Measurements from ENCODE around the gene GALNT4.

The GALNT4 gene

DNA sequence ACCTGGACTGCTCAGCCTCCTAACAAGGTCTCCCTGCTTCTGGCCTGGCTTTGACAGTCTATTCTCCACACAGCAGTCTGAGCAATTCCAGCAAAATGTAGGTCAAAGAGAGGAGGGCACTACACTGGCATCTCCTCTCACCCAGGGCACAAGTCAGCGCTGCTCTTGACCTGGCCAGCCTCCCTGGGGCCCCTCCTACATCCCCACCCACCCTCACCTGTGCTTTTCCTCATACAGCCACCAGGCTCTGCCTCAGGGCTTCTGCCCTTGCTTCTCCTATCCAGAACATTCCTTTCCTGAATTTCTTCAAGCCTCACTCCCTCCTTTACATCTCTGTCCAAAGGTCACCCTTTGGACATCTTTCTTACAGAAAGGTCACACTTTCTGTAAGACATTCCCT is 33.7 kb downstream of the GALNT4 start:
- DNase-seq: no peak

DNA sequence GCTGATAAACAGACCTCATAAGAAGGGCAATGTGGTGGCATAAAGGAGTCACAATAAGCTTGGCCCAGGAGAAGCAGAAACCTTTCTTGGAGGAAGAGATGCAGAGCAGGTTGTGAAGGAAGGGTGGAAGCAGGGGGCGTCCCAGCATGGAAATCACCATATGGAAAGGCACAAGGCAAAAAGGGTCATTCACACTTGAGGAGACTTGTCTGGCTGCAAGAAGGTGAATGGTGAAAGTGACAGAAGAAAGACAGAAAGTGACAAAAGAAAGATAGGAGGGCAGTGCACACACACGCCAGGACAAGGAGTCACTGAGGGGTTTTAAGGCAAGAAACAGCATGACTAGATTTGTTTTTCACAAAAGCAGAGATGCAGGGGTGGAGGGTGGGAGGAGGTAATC is 38.3 kb downstream of the GALNT4 start:
- no peak for DNase-seq

DNA sequence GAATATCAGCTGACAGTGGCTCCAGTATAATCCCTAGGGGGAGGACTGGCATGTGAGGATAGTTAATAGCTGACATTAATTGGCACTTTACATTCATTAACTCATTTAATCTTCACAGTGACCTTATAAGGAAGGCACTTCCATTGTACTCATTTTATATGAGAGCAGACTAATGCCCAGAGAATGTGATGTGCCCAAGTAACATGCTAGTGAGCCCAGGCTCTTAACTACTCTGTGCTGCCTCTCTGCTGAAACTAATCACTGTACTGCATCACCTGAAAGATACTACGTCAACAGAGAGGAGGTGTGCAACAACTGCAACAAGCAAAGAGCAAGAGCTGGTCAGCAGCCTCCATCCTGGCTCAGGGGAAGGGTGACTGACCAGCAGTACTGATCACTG is 40.1 kb downstream of the GALNT4 start:
- no peak for DNase-seq

DNA sequence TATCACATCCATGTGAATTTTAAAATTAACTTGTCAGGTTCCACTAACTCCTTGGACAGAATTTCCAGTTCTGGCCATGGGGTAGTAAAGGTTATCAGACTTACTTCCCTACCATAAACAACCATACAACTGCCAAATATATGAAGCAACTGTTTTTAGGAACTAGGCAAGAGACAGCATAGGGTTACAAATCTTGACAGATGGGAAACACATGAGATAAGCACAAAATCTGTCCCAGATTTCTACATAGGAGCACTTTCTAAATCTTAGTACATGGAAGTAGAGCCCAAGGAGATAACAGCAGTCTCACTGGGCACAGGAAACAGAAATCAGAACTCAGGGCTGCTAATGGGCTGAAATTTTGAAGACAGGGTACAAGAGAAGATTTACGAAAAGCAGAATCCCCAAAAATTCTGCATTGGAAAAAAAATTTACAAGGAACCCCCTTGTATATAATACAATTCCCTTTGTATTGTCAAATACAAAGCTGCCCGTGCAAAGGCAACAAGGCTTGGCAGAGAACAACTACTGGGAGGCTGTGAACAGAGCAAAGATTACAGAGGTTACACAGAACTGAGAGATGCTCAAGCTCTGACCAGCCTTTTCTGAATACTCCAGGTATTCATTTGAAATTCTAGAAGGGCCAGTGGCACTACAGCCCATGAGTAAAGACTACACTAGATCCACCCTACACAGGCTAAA is 43.2 kb downstream of the GALNT4 start:
- no peak for DNase-seq

DNA sequence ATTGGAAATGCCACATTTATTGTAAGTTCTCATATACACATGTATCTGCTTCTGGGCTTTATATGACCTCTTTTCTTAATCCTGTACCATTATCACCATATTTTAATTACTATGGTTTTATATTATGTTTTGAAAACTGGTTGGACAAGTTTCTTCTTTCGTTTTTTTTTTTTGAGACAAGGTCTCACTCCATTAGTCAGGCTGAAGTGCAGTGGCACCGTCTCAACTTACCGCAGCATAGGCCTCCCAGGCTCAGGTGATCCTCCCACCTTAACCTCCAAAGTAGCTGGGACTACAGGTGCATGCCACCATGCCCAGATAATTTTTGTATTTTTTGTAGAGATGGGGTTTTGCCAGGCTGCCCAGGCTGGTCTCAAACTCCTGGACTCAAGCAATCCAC is 44.6 kb downstream of the GALNT4 start:
- DNase-seq: no peak

DNA sequence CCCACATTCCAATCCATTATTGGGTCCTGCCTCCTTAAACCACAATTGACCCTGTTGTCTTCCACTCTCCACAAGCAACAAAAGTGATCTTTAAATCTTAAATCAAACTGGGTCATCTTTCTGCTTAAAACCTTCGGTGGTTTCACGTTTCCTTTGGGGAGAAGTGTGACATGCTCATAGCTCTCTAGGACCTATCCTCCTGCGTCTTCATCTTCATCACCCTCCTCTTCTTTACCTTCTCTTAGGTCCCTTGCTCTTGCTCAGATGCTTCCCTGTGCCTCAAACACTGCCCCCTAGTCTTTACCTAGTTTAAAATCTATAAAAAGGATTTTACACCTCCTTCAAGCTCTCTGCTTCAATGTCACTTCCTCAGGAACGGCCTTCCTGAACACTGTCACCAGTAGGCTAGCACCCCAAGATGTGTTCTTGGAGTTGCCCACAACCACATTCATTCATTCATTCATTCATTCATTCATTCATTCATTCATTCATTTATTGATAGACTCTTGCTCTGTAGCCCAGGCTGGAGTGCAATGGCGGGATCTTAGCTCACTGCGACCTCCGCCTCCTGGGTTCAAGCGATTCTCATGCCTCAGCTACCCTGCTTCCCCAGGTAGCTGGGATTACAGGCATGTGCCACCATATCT is 46.8 kb downstream of the GALNT4 start:
- DNase-seq: no peak

DNA sequence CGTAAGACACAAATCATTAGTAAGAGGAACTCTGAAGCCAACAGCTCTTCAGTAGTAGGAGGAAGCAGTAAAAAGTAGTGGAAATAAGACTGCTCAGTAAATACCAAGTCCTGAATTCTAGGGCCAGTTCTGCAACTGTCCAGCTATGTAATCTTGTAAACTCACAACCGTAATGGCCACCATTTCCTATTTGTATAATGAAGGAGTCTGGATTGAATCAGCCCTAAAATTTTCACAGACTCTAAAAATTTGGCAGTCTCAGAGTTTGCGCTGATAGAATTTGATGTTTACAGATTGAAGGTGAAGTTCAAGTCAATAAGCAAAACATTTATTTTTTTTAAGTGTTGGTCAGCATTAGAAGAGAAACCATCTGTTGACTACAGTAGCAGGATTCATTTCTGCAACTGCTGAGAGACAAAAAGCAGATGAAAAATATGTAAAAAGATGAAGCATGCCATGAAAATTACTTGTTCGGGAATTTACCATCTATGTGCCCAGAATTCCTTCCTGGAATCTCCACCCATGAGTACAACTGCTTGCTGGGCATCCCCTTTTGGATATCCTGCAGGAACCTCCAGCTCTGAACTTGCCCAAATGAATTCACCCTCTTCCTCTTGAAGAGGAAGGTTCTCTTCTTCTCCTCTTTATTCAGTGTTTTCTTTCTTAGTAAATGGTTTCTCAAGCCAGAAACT is 47.5 kb downstream of the GALNT4 start:
- no peak for DNase-seq

DNA sequence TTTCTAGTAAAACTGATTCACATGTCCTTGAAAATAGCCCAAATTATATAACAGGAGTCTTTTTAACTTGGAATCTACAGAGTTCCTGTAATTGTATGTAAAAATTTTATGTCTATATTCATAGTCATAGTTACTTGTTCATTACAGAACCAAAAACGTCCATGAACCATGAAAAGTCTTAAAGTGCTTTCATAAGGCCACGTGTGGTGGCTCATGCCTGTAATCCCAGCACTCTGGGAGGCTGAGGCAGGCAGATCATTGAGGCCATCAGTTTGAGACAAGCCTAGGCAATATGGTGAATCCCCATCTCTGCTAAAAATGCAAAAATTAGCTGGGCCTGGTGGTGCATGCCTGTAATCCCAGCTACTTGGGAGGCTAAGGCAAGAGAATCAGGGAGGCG is 48.4 kb downstream of the GALNT4 start:
- DNase-seq: no peak

DNA sequence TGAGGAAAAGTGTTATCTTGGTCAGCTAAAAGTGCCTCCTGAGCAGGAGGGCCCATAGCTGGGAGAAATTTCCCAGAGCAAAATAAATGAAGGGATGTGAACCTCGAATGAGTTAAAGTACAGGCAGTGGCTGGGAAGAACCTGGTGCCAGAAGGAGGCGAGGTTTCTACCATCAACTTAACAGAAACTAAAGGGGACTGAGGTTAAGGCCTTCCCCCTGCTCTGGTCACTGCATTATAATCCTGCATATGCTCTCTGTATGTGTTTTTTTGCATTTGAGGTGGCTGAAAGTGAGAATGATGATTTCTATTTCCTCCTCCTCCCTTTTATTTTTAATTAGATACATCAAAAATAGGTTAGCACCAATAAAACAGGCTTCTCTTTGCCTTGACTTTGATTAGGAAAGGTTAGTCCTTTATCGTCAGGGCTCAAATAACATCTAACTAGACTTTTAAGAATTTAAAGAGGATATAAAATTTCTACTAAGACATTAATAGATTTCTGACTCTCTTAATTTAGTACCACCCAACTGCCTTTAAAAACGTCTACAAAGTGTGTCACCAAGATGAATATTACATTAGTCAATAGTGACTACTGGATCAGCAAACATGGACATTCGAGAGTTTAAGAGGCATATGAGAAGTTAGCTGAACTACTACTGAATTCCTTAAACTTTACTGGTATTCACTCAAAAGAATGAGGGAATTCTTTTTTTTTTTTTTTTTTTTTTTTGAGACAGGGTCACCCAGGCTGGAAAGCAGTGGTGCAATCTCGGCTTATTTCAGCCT is 49.2 kb downstream of the GALNT4 start:
- no peak for DNase-seq

DNA sequence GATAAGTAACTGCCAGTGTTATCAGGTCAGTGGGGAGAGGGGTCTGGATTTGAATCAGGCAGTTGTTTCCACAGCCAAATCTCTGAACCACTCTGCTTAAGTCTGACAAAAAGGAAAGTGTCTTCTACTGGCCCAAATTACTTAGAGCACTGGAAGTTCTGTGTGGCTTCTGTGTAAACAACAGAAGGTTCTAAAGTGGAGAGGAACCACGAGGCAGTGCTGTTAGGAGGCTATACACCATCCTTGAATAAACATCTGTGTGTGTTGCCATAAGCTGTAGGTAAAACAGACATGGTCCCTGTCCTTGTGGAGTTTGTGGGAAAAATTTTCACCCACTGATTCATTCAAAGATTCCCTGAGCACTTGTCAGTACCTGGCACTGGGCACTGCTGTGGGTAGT is 50.0 kb downstream of the GALNT4 start:
- no peak for DNase-seq

All from NCI-H2081 (cell line).